HCT116 (cell line): ENCODE data around the gene TMEM132E.

Experiments used
- CEBPB ChIP-seq: IDR thresholded peaks from 2 replicates; pipeline ENCODE4 v1.6.1; 2012; ENCODE audit warnings: low read depth
- EGR1 ChIP-seq: IDR thresholded peaks from 2 replicates; pipeline ENCODE4 v1.6.1; 2012; ENCODE audit warnings: low read depth
- EZH2 ChIP-seq: fragments of 200-600 bp; sonication (generic); IDR thresholded peaks from 2 replicates; pipeline ENCODE4 v1.6.1; 2017; ENCODE audit warnings: antibody characterized with exemption, mixed run types
- EZH2phosphoT487 ChIP-seq: fragments of 200-600 bp; IDR thresholded peaks from 2 replicates; pipeline ENCODE4 v1.6.1; 2018; ENCODE audit warnings: antibody characterized with exemption, borderline replicate concordance
- FOSL1 ChIP-seq: IDR thresholded peaks from 2 replicates; pipeline ENCODE4 v1.6.1; 2012; ENCODE audit warnings: low read depth
- JUND ChIP-seq: IDR thresholded peaks from 2 replicates; pipeline ENCODE4 v1.6.1; 2012
- POLR2A ChIP-seq: IDR thresholded peaks from 2 replicates; pipeline ENCODE4 v1.7.0; 2011; ENCODE audit warnings: borderline replicate concordance; ENCODE audit not compliant: insufficient read depth, insufficient read length; ENCODE audit errors: extremely low read depth
- POLR2AphosphoS5 ChIP-seq: IDR thresholded peaks from 2 replicates; pipeline ENCODE4 v1.6.1; 2011; ENCODE audit warnings: mild to moderate bottlenecking, low read depth, low read length, moderate library complexity
- RAD21 ChIP-seq: IDR thresholded peaks from 2 replicates; pipeline ENCODE4 v1.6.1; 2012; ENCODE audit warnings: low read depth, mild to moderate bottlenecking
- SIN3A ChIP-seq: IDR thresholded peaks from 2 replicates; pipeline ENCODE4 v1.6.1; 2012; ENCODE audit warnings: low read depth
- TCF7L2 ChIP-seq: IDR thresholded peaks from 2 replicates; pipeline ENCODE4 v1.7.0; 2011; ENCODE audit warnings: borderline replicate concordance, inconsistent platforms; ENCODE audit not compliant: insufficient read depth, insufficient read length; ENCODE audit errors: extremely low read depth
- ZFX ChIP-seq: fragments of 450-650 bp; IDR thresholded peaks from 2 replicates; pipeline ENCODE4 v1.6.1; 2017
- TF ChIP-seq, protein P1 (sequence below): IDR thresholded peaks from 2 replicates; pipeline ENCODE4 v1.6.1; 2012
- TF ChIP-seq, protein P2 (sequence below), 3 experiments: fragments of 200-600 bp in 1 of 3; sonication (generic) in 1 of 3; IDR thresholded peaks in 2 of 3; conservative IDR thresholded peaks in 1 of 3; 2 replicates each; pipeline ENCODE4 v1.5.1; 2012 to 2017; ENCODE audit warnings: low read depth in 2 of 3, low read length in 2 of 3, antibody characterized with exemption in 1 of 3, borderline replicate concordance in 1 of 3, control low read depth in 1 of 3, mild to moderate bottlenecking in 1 of 3, mixed read lengths in 1 of 3, mixed run types in 1 of 3, moderate library complexity in 1 of 3; ENCODE audit not compliant: insufficient read depth in 1 of 3

DNA sequence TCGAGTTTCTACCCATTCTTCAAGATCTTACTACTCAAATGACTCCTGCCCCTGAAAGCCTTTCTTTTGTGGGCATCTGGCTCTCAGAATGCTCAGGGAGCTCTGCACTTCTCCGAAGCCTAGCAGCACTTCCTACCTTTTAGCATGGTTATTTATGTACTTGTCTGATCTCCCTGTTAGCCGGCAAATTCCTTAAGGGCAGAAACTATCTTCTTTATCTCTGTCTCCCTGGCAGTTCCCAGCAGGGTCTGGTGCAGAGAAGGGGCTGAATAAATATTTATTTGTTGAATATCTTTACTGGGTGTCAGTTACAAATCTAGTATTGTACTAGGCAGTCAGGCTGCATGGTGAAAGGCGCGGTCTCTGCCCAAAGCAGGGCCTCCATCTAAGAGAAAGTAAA, 30.7 kb downstream of the TMEM132E start:
- TF ChIP-seq RAD21 (no peak), EZH2 (no peak), EZH2phosphoT487 (no peak), ZFX (no peak), FOSL1 (no peak), CEBPB (no peak), POLR2A (no peak), EGR1 (no peak), POLR2AphosphoS5 (no peak), JUND (no peak), SIN3A (no peak), TCF7L2 (no peak)
- TF ChIP-seq, protein P1, sequence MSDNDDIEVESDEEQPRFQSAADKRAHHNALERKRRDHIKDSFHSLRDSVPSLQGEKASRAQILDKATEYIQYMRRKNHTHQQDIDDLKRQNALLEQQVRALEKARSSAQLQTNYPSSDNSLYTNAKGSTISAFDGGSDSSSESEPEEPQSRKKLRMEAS = no peak
- TF ChIP-seq, protein P2, sequence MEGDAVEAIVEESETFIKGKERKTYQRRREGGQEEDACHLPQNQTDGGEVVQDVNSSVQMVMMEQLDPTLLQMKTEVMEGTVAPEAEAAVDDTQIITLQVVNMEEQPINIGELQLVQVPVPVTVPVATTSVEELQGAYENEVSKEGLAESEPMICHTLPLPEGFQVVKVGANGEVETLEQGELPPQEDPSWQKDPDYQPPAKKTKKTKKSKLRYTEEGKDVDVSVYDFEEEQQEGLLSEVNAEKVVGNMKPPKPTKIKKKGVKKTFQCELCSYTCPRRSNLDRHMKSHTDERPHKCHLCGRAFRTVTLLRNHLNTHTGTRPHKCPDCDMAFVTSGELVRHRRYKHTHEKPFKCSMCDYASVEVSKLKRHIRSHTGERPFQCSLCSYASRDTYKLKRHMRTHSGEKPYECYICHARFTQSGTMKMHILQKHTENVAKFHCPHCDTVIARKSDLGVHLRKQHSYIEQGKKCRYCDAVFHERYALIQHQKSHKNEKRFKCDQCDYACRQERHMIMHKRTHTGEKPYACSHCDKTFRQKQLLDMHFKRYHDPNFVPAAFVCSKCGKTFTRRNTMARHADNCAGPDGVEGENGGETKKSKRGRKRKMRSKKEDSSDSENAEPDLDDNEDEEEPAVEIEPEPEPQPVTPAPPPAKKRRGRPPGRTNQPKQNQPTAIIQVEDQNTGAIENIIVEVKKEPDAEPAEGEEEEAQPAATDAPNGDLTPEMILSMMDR (IDR thresholded peaks at IDR 0.05 in 2 of 3, conservative IDR thresholded peaks at IDR 0.05 in 1 of 3; ENCODE audit: borderline replicate concordance in 1 of 3, insufficient read depth in 1 of 3, low read depth in 2 of 3, low read length in 2 of 3) = no peak
